Measurements from ENCODE around the gene KIF2C.

- TF ChIP-seq CTCF (conservative IDR thresholded peaks at IDR 0.05; ENCODE audit: low read depth, low read length) (no peak), EZH2phosphoT487 (IDR thresholded peaks at IDR 0.05; ENCODE audit: borderline replicate concordance, low read length) (no peak)
Measured at GRCh38 chr1:44812822-44813543, 73.3 kb downstream of the KIF2C start.
